ENCODE data around the gene SLC7A8. TPM values are rescaled to one million over a fixed set of nuclear protein-coding genes. Genes with fewer than 3 reads are reported as not detected.

Gene SLC7A8
- total and polyA plus RNA-seq, 10 of the 15 experiments (the other 5 are each of a cell fraction or from before 2014, with no cell fraction given), result 0.06 to 0.28 (median 0.21) TPM; not detected in 7

DNA sequence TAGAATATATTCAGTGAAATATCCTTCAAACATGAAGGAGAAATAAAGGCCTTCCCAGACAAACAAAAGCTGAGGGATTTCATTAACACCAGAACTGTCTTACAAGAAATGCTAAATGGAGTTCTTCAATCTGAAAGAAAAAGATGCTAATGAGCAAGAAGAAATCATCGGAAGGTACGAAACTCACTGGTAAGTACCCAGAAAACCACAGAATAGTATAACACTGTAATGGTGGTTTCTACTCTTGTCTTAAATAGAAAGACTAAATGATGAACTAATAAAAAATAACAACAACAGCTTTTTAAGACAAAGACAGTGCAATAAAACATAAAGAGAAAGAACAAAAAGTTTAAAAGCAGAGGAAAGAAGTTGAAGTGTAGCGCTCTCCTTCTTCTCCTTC is 35.6 kb upstream of the SLC7A8 start:
- no peaks in the 10 kb centered on the region for H3K4me1 ChIP-seq (ENCODE audit: control insufficient read depth, insufficient read depth, low read length)
- 47% methylated on average over 3 of the region's 3 CpGs for WGBS (ENCODE audit: insufficient coverage, insufficient replicate concordance, low lambda C conversion rate, missing lambda C conversion rate)
- no peaks in the 10 kb centered on the region for H3K27me3 ChIP-seq (replicated peaks in 1 of 2; ENCODE audit: control insufficient read depth in 2 of 2, insufficient read depth in 2 of 2, low read length in 1 of 2)
- in situ Hi-C loops (cut with MboI) (no loop called here), intact Hi-C loops (cut with micrococcal nuclease; ENCODE audit: unreplicated experiment) (no loop called here)
- SMC1A ChIA-PET (ENCODE audit: uncharacterized antibody, unreplicated experiment), result no interaction called here
- no peak overlapping the region for H3K9ac ChIP-seq (ENCODE audit: control insufficient read depth, insufficient read depth, low read length)
- no peaks in the 10 kb centered on the region for H4K20me1 ChIP-seq (ENCODE audit: control insufficient read depth, insufficient read depth)
- CTCF ChIA-PET, result interaction anchor here (1.0 to 1.1 kb wide), 2 partner anchors 12 to 150 kb away, joined by 3 read pairs; no protein-coding TSS in a partner anchor
- no peak overlapping the region for H3K4me3 ChIP-seq
- H3K27ac ChIP-seq (ENCODE audit: control insufficient read depth, insufficient read depth), result no peak overlapping the region
- peak; percentile 57 for ATAC-seq
- no peak overlapping the region for H3K4me2 ChIP-seq (ENCODE audit: control insufficient read depth, insufficient read depth)
- H2AFZ ChIP-seq (ENCODE audit: control insufficient read depth, low read depth, low read length), result no peak overlapping the region
- DNase-seq (ENCODE audit: low read depth, low spot score), result no peak
- POLR2A ChIA-PET, result interaction anchor here (0.7 kb wide), 1 partner anchor 652 kb away, joined by 4 read pairs; no protein-coding TSS in a partner anchor
- H3K9me3 ChIP-seq (replicated peaks; ENCODE audit: control insufficient read depth, insufficient read depth, low read length), result no peaks in the 10 kb centered on the region
- TF ChIP-seq, protein P1, sequence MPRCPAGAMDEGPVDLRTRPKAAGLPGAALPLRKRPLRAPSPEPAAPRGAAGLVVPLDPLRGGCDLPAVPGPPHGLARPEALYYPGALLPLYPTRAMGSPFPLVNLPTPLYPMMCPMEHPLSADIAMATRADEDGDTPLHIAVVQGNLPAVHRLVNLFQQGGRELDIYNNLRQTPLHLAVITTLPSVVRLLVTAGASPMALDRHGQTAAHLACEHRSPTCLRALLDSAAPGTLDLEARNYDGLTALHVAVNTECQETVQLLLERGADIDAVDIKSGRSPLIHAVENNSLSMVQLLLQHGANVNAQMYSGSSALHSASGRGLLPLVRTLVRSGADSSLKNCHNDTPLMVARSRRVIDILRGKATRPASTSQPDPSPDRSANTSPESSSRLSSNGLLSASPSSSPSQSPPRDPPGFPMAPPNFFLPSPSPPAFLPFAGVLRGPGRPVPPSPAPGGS (IDR thresholded peaks at IDR 0.05; ENCODE audit: borderline replicate concordance, insufficient read depth, low read depth, low read length, poor library complexity, severe bottlenecking), result no peak
- TF ChIP-seq ETV6 (conservative IDR thresholded peaks at IDR 0.05 in 1 of 2, IDR thresholded peaks at IDR 0.05 in 1 of 2; ENCODE audit: borderline replicate concordance in 1 of 2, low read depth in 1 of 2), result no peak
- no peak for TF ChIP-seq CHD2 (IDR thresholded peaks at IDR 0.05; ENCODE audit: borderline replicate concordance, low read depth, low read length)
- TF ChIP-seq RUNX3 (IDR thresholded peaks at IDR 0.05; ENCODE audit: low read length), result peak; percentile 35; the same call in 1 of the 2 replicates
- TF ChIP-seq USF1 (IDR thresholded peaks at IDR 0.05; ENCODE audit: borderline replicate concordance, extremely low read length, insufficient read depth, low read depth, low read length), result no peak
- TF ChIP-seq, protein P2, sequence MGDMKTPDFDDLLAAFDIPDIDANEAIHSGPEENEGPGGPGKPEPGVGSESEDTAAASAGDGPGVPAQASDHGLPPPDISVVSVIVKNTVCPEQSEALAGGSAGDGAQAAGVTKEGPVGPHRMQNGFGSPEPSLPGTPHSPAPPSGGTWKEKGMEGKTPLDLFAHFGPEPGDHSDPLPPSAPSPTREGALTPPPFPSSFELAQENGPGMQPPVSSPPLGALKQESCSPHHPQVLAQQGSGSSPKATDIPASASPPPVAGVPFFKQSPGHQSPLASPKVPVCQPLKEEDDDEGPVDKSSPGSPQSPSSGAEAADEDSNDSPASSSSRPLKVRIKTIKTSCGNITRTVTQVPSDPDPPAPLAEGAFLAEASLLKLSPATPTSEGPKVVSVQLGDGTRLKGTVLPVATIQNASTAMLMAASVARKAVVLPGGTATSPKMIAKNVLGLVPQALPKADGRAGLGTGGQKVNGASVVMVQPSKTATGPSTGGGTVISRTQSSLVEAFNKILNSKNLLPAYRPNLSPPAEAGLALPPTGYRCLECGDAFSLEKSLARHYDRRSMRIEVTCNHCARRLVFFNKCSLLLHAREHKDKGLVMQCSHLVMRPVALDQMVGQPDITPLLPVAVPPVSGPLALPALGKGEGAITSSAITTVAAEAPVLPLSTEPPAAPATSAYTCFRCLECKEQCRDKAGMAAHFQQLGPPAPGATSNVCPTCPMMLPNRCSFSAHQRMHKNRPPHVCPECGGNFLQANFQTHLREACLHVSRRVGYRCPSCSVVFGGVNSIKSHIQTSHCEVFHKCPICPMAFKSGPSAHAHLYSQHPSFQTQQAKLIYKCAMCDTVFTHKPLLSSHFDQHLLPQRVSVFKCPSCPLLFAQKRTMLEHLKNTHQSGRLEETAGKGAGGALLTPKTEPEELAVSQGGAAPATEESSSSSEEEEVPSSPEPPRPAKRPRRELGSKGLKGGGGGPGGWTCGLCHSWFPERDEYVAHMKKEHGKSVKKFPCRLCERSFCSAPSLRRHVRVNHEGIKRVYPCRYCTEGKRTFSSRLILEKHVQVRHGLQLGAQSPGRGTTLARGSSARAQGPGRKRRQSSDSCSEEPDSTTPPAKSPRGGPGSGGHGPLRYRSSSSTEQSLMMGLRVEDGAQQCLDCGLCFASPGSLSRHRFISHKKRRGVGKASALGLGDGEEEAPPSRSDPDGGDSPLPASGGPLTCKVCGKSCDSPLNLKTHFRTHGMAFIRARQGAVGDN (IDR thresholded peaks at IDR 0.05), result no peak
- FAIRE-seq, result no peak
- RAD21 ChIA-PET (ENCODE audit: unreplicated experiment), result no interaction called here
- H3K36me3 ChIP-seq (ENCODE audit: control insufficient read depth in 2 of 2, insufficient read depth in 2 of 2, low read length in 1 of 2), result no peaks in the 10 kb centered on the region
- no TSS peak for BruUV-seq (replicated peaks)
- H3K79me2 ChIP-seq (ENCODE audit: control insufficient read depth, insufficient read depth, low read length), result no peaks in the 10 kb centered on the region

All from GM12878 (cell line).